Body of pancreas (tissue), 4 donors: Measurements from ENCODE around the gene CISD3. TPM values are rescaled to one million over a fixed set of nuclear protein-coding genes. Genes with fewer than 3 reads are reported as not detected.

ENCODE experiments used
- ATAC-seq: fragments of 150-250 bp; one replicate; pipeline ENCODE4 v1.9.1; 2016
- DNase-seq, 4 donors: peaks; one replicate each; pipeline ENCODE4 v3.0.0-alpha.2; 2019
- H3K27ac ChIP-seq, 4 donors: fragments of 200-600 bp; sonication (generic); 1 replicate in 3 of 4; 2 replicates in 1 of 4; pipeline versions ENCODE4 v1.5.1 to v1.6.1; 2016 to 2019; ENCODE audit warnings: mild to moderate bottlenecking in 1 of 4, mixed read lengths in 1 of 4, moderate library complexity in 1 of 4
- H3K27me3 ChIP-seq, 2 donors: fragments of 200-600 bp; sonication (generic); one replicate each; pipeline ENCODE4 v1.6.0; 2016; ENCODE audit warnings: mild to moderate bottlenecking in 1 of 2
- H3K36me3 ChIP-seq, 2 donors: fragments of 200-600 bp; sonication (generic); replicated peaks in 1 of 2; 2 replicates each; pipeline ENCODE4 v1.5.1; 2016; ENCODE audit warnings: low read depth in 2 of 2; ENCODE audit not compliant: insufficient read depth in 1 of 2
- H3K4me1 ChIP-seq: fragments of 200-600 bp; sonication (generic); one replicate; pipeline ENCODE4 v1.6.0; 2016
- H3K4me3 ChIP-seq, 2 donors: fragments of 200-600 bp; sonication (generic); 1 replicate in 1 of 2; 2 replicates in 1 of 2; pipeline ENCODE4 v1.5.1; 2016 to 2019
- H3K9me3 ChIP-seq, 3 donors: fragments of 200-600 bp; sonication (generic); 1 replicate in 2 of 3; 2 replicates in 1 of 3; pipeline ENCODE4 v1.5.1; 2016
- POLR2A ChIP-seq, 3 donors: fragments of 450-650 bp; IDR thresholded peaks; one replicate each; pipeline ENCODE4 v1.6.1; 2016; ENCODE audit warnings: antibody characterized with exemption in 3 of 3, mild to moderate bottlenecking in 2 of 3
- WGBS, 2 donors: methylation state at CpG; one replicate each; pipeline ENCODE4 v1.1.5; 2017; 5-methylcytosine and 5-hydroxymethylcytosine counted together
- intact Hi-C: fragments of 100-400 bp; cut with DNase I; formaldehyde crosslinking; loops from one replicate; pipeline ENCODE4 v1.15.1; 2023
- total RNA-seq, 2 donors: library from RNA; depleted of rRNA; stranded (reverse); fragments of >200 nt; gene quantifications; one replicate each; pipeline ENCODE4 v1.1.0, GENCODE V29; 2016
- TF ChIP-seq, protein P1 (sequence below), 7 experiments: fragments of 450-650 bp in 4 of 7; fragments of 200-600 bp in 3 of 7; sonication (generic) in 3 of 7; IDR thresholded peaks; one replicate each; pipeline ENCODE4 v1.5.1; 2016 to 2019; ENCODE audit warnings: antibody characterized with exemption in 7 of 7

The CISD3 gene
- total RNA-seq, 2 donors from 2014 or later = 11.2 TPM

- DNase-seq (peak; percentile 64 to 83 (median 78)), ATAC-seq (peak; percentile 14)
- peak overlapping the region; percentile 12 to 79 for H3K4me3 ChIP-seq
- TF ChIP-seq POLR2A (IDR thresholded peaks at IDR 0.05) = peak; percentile 22 to 75 (median 67)
- TF ChIP-seq, protein P1, sequence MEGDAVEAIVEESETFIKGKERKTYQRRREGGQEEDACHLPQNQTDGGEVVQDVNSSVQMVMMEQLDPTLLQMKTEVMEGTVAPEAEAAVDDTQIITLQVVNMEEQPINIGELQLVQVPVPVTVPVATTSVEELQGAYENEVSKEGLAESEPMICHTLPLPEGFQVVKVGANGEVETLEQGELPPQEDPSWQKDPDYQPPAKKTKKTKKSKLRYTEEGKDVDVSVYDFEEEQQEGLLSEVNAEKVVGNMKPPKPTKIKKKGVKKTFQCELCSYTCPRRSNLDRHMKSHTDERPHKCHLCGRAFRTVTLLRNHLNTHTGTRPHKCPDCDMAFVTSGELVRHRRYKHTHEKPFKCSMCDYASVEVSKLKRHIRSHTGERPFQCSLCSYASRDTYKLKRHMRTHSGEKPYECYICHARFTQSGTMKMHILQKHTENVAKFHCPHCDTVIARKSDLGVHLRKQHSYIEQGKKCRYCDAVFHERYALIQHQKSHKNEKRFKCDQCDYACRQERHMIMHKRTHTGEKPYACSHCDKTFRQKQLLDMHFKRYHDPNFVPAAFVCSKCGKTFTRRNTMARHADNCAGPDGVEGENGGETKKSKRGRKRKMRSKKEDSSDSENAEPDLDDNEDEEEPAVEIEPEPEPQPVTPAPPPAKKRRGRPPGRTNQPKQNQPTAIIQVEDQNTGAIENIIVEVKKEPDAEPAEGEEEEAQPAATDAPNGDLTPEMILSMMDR (IDR thresholded peaks at IDR 0.05) = peak in 4 of 7 experiments; percentile 32 to 46 (median 43)
- H3K27ac ChIP-seq = peak overlapping the region; percentile 61 to 89 (median 78)
- H3K36me3 ChIP-seq = no peaks in the 10 kb centered on the region
- intact Hi-C loops = no loop called here
- H3K4me1 ChIP-seq = peaks cover 66% of the 10 kb centered on the region
- no peaks in the 10 kb centered on the region for H3K9me3 ChIP-seq
- H3K27me3 ChIP-seq = no peaks in the 10 kb centered on the region
- 1 to 2% methylated on average over 21 to 79 of the region's 79 CpGs for WGBS, 2 donors
These were observed 19.3 kb downstream of the CISD3 start for GRCh38 chr17:38749223-38750043.

- H3K4me3 ChIP-seq = no peak overlapping the region
- intact Hi-C loops = no loop called here
- no peak for DNase-seq
- peak overlapping the region in 3 of 4 donors; percentile 61 to 89 (median 81) for H3K27ac ChIP-seq
- H3K9me3 ChIP-seq = no peaks in the 10 kb centered on the region
- no peak for ATAC-seq
- H3K36me3 ChIP-seq = no peaks in the 10 kb centered on the region
- 7 to 15% methylated on average over 5 to 12 of the region's 12 CpGs for WGBS, 2 donors
- TF ChIP-seq, protein P1 (IDR thresholded peaks at IDR 0.05) = no peak
- no peak for TF ChIP-seq POLR2A (IDR thresholded peaks at IDR 0.05)
- H3K4me1 ChIP-seq = peaks cover 71% of the 10 kb centered on the region
- H3K27me3 ChIP-seq = no peaks in the 10 kb centered on the region
These were observed 19.8 kb downstream of the CISD3 start for GRCh38 chr17:38750044-38750311.

DNA sequence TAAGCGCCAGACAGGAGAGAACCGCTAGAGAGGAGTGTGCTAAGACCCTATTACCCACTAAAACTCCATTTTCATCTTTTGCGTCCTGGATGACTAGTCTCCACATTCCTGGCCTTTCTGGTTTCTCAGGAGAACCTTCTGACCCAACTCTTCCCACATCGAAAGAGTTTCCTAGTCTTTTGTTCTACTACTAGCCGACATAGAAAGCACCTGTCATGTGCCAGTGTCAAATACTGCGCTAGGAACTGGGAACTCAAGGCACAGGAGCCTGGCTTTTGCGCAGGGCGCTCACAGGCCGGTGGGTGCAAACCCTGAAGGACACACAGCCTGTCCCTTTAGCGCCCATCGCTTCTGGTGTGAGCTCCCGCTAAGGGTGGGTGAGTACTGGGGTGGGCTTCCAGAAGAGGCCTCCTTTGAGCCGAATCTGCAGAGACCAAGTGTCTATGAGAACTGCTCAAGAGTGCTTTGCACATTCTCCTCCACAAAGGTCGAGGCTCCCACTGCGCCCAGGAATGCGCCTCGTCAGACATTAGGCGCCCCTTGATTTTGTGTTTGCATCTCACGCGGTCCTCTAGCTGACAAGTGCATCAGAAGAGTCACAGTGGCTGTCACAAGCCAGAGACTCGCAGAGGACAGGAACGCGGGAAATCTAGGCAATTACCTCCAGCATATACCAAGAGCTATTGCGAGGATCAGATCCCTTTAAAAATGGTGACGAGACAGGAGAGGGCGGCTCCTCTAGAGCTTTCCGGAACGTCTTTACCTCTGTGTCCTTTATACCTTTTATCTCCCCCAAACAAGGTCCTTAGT lies 20.4 kb downstream of the CISD3 start:
- Histone ChIP-seq H3K27ac (peak overlapping the region in 3 of 4 donors; percentile 61 to 89 (median 81)), H3K4me1 (peaks cover 73% of the 10 kb centered on the region), H3K9me3 (no peaks in the 10 kb centered on the region), H3K36me3 (no peaks in the 10 kb centered on the region), H3K4me3 (no peak overlapping the region), H3K27me3 (no peaks in the 10 kb centered on the region)
- 36 to 42% methylated on average over 18 to 28 of the region's 28 CpGs for WGBS, 2 donors
- intact Hi-C loops = no loop called here
- ATAC-seq = no peak
- no peak for DNase-seq
- no peak for TF ChIP-seq POLR2A (IDR thresholded peaks at IDR 0.05)
- TF ChIP-seq, protein P1 (IDR thresholded peaks at IDR 0.05) = no peak

- peaks cover 68% of the 10 kb centered on the region for H3K4me1 ChIP-seq
- H3K9me3 ChIP-seq = no peaks in the 10 kb centered on the region
- TF ChIP-seq, protein P1 (IDR thresholded peaks at IDR 0.05) = no peak
- TF ChIP-seq POLR2A (IDR thresholded peaks at IDR 0.05) = no peak
- ATAC-seq (no peak), DNase-seq (no peak)
- intact Hi-C loops = no loop called here
- peaks cover 5% of the 10 kb centered on the region in 2 donors for H3K36me3 ChIP-seq
- 6 to 14% methylated on average over 10 of the region's 10 CpGs for WGBS, 2 donors
- H3K4me3 ChIP-seq = no peak overlapping the region
- H3K27ac ChIP-seq = peak overlapping the region in 3 of 4 donors; percentile 71 to 89 (median 86)
- no peaks in the 10 kb centered on the region for H3K27me3 ChIP-seq
These were observed 21.1 kb downstream of the CISD3 start for GRCh38 chr17:38751144-38751807.
